HG03159 (cell line): ENCODE data around the gene FJX1.
"Not testable (repeated sequence)": the region's sequence is repeated elsewhere in the genome, so short reads cannot be mapped to it uniquely, and the experiment has no call there.

Experiments used
- ATAC-seq: cut with Tn5 transposase; IDR thresholded peaks from one replicate; pipeline ENCODE4 v1.9.1; 2021; ENCODE audit warnings: mild to moderate bottlenecking, moderate library complexity; ENCODE audit not compliant: unreplicated experiment

FJX1 gene

DNA sequence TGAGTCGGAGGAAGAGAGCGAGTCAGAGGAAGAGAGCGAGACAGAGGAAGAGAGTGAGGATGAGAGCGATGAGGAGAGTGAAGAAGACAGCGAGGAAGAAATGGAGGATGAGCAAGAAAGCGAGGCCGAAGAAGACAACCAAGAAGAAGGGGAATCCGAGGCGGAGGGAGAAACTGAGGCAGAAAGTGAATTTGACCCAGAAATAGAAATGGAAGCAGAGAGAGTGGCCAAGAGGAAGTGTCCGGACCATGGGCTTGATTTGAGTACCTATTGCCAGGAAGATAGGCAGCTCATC is 45.1 kb downstream of the FJX1 start:
- ATAC-seq: no peak

DNA sequence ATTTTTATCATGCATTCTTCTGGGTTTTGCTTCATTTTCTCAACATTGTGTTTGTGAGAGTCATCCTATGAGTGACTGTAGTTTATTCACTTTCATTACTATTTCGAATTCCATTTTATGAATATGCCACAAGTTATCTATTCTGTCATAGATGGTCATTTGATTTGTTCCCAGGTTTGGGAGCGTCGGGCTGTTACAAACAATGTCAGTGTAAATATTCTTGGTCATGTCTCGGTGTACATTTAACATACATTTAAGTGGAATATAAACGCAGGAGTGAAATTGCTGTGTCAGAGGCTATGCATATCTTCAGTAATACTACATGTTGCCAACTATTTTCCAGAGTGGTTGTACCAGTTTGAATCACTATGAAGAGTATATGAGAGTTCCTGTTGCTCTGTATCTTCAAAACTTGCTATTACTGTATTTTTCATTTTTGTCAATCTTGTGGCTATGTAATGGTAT is 46.7 kb downstream of the FJX1 start:
- no peak for ATAC-seq

DNA sequence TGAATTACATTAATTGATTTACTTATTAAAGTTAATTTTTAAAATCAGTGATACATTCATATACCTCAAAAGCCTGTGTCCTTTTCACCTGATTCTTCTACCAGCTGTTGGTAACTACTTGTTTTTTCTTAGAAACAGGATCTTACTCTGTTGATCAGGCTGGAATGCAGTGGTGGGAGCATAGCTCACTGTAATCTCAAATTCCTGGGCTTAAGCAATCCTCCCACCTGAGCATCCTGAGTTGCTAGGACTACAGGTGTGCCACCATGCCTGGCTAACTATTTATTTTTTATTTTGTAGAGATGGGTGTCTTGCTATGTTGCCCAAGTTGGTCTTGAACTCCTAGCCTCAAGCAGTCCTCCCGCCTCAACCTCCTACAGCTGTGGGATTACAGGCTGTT is 49.0 kb downstream of the FJX1 start:
- ATAC-seq: no peak

DNA sequence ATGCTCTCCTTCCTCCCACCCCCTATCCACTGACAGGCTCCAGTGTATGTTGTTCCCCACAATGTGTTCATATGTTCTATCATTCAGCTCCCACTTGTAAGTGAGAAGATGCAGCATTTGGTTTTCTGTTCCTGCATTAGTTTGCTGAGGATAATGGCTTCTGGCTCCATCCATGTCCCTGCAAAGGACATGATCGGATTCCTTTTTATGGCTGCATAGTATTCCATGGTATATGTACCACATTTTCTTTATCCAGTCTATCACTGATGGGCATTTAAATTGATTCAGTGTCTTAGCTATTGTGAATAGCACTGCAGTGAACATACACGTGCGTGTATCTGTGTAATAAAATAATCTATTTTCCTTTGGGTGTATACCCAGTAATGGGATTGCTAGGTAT is 50.1 kb downstream of the FJX1 start:
- not testable (repeated sequence) for ATAC-seq
